Measurements from ENCODE around the gene MRI1.

MRI1 gene

GRCh38 chr19:13764101-13764807 lies at the start of gene MRI1:
MRI1 (plus strand) TSS chr19:13764522; CDS start chr19:13764589, 67 bp downstream.
- DNase-seq (ENCODE audit: insufficient read length, low spot score) (peak; percentile 63), FAIRE-seq (no peak)
- TF ChIP-seq POLR2A (IDR thresholded peaks at IDR 0.05; ENCODE audit: low read depth, low read length): peak; percentile 76

- FAIRE-seq (no peak), DNase-seq (ENCODE audit: insufficient read length, low spot score) (no peak)
- no peak for TF ChIP-seq POLR2A (IDR thresholded peaks at IDR 0.05; ENCODE audit: low read depth, low read length)
These were observed 47.1 kb upstream of the MRI1 start for GRCh38 chr19:13717194-13717643.

GRCh38 chr19:13718733-13719132 lies 45.6 kb upstream of the MRI1 start:
- no peak for TF ChIP-seq POLR2A (IDR thresholded peaks at IDR 0.05; ENCODE audit: low read depth, low read length)
- FAIRE-seq (no peak), DNase-seq (ENCODE audit: insufficient read length, low spot score) (no peak)

GRCh38 chr19:13722146-13722545 lies 42.2 kb upstream of the MRI1 start:
- no peak for FAIRE-seq
- no peak for TF ChIP-seq POLR2A (IDR thresholded peaks at IDR 0.05; ENCODE audit: low read depth, low read length)
- DNase-seq (ENCODE audit: insufficient read length, low spot score): no peak

DNA sequence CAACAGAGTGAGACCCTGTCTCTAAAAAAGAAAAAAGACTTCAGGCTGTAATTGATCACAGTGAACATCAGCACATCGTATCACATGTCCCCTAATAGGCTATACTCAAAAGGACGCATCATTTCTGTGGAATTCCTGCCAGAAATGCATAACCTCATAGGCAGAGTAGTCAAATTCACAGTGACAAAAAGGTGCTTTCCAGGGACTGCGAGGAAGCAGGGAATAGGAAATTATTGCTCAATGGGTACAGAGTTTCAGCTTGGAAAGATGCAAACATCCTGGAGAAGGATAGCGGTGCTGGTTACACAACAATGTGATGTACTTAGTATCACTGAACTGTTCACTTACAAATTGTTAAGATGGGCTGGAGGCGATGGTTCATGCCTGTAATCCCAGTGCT lies 41.1 kb upstream of the MRI1 start:
- FAIRE-seq (no peak), DNase-seq (ENCODE audit: insufficient read length, low spot score) (no peak)
- TF ChIP-seq POLR2A (IDR thresholded peaks at IDR 0.05; ENCODE audit: low read depth, low read length): no peak

- DNase-seq (ENCODE audit: insufficient read length, low spot score): no peak
- no peak for TF ChIP-seq POLR2A (IDR thresholded peaks at IDR 0.05; ENCODE audit: low read depth, low read length)
- FAIRE-seq: no peak
These were observed 38.0 kb upstream of the MRI1 start for GRCh38 chr19:13726323-13726722.

GRCh38 chr19:13727798-13728197 lies 36.5 kb upstream of the MRI1 start:
- TF ChIP-seq POLR2A (IDR thresholded peaks at IDR 0.05; ENCODE audit: low read depth, low read length): no peak
- DNase-seq (ENCODE audit: insufficient read length, low spot score): no peak
- no peak for FAIRE-seq

DNA sequence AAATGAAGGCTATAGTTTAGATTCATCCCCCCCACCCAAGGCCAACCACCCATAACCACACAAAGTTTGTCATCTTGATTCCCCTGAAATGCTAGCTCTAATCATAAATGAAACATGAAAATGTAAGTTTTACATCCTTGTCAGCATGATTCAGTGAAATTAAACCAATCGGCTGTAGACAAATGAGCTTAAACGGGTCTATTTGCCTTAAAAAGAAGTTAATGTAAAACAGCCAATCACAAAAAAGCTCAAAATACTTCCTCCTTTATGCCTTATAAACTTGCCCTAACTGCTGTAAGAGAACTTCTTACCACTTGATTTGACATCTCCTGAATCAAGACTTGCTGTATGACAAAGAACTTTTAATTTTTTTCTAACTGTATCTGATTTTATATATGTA lies 34.5 kb upstream of the MRI1 start:
- FAIRE-seq (no peak), DNase-seq (ENCODE audit: insufficient read length, low spot score) (no peak)
- no peak for TF ChIP-seq POLR2A (IDR thresholded peaks at IDR 0.05; ENCODE audit: low read depth, low read length)

DNA sequence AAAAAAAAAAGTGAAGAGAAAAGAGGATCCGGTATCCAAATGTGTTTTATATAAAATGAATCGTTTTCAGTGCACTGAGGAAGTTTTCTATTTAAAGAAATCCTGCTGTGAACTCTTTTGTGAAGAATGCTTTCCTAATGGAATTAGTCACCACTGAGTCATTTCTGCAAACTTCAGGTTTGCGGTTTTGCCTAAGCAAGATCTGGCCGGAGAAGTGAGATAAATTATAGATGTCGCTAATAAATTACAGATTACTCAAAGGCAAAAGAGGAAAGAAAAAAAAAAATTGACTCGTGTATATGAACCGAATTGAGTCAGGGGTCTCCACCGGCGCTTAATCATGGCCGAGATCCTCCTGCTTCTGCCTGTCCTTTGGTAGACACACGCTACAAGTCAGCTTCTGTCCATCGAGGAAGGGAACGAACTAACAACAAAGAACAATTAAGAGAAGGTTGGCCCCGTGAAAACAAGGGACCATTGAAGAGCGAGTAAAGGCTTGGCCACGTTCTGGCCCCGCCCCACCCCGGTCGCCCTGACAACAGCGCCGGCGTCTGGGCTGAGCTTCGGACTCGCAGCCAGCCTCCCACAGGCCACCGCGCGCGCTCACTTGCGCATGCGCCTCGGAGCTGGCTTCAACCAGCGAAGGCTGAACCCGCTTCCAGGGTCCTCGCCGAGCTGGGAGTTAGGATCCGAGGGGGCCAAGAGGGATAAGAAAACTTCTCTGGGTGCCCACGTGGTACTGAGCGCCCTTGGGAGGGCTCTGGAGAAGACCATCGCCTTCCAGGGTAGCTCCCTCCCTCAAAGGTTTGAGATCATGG lies 33.0 kb upstream of the MRI1 start:
- FAIRE-seq: peak; percentile 57
- peak; percentile 72 for TF ChIP-seq POLR2A (IDR thresholded peaks at IDR 0.05; ENCODE audit: low read depth, low read length)

GRCh38 chr19:13732337-13732736 lies 32.0 kb upstream of the MRI1 start:
- no peak for DNase-seq (ENCODE audit: insufficient read length, low spot score)
- no peak for TF ChIP-seq POLR2A (IDR thresholded peaks at IDR 0.05; ENCODE audit: low read depth, low read length)
- no peak for FAIRE-seq

More for the DNA sequence above, 33.0 kb upstream of the MRI1 start:
- DNase-seq (ENCODE audit: insufficient read length, low spot score): peak; percentile 90

DNA sequence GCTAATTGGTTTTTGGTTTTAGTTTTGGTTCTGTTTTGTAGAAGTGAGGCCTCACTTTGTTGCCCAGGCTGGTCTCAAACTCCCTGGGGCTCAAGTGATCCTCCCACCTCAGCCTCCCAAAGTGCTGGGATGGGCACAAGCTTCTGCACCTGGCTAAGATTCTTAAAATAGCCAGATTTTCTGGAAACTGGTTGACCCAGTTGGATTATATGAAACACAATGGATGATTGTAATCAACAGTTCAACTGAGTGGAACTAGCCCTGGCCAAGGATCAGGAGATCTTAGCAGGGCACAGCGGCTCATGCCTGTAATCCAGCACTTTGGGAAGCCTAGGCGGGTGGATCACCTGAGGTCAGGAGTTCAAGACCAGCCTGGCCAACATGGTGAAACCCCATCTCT lies 29.6 kb upstream of the MRI1 start:
- TF ChIP-seq POLR2A (IDR thresholded peaks at IDR 0.05; ENCODE audit: low read depth, low read length): no peak
- DNase-seq (ENCODE audit: insufficient read length, low spot score): no peak
- no peak for FAIRE-seq

DNA sequence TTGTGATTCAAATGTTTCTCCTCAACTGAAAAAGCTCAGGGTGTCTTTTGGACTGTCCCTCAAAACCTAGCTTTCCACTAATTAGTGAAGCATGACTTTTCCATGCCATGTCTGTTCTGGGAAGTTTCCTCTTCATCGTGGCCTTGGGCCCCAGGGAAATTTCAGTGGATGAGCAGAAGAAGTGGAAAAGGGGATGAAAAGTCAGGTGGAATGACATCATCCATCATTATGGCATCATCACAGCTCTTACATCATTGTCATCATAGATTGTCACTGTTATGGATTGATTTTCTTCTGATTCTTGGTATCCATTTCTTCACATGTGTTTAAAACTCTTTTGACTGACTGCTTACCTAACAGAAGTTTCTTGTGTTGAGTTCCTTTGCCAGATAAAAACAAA lies 26.2 kb upstream of the MRI1 start:
- FAIRE-seq (no peak), DNase-seq (ENCODE audit: insufficient read length, low spot score) (no peak)
- no peak for TF ChIP-seq POLR2A (IDR thresholded peaks at IDR 0.05; ENCODE audit: low read depth, low read length)

DNA sequence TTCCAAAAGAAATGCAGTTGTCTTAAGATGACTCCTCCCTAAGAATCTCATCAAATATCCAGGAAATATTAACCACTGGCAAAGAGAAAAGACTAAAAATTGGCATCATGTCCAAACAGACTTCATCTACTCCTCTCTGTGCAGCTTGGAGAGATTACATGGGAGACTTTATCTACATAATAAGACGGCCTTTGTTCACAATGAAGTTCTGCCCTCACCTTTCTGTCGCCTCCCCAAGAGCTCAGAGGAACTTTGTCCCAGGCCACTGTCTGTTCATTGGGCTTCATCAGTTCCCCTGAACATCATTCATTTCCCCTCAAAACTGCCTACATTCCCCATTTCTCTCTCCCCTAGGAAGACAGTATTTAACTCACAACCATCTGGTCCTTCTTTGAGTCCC lies 22.4 kb upstream of the MRI1 start:
- no peak for TF ChIP-seq POLR2A (IDR thresholded peaks at IDR 0.05; ENCODE audit: low read depth, low read length)

GRCh38 chr19:13742756-13743155 lies 21.6 kb upstream of the MRI1 start:
- DNase-seq (ENCODE audit: insufficient read length, low spot score) (no peak), FAIRE-seq (peak; percentile 86)
- TF ChIP-seq POLR2A (IDR thresholded peaks at IDR 0.05; ENCODE audit: low read depth, low read length): no peak

More for the DNA sequence above, 22.4 kb upstream of the MRI1 start:
- FAIRE-seq (no peak), DNase-seq (ENCODE audit: insufficient read length, low spot score) (no peak)

DNA sequence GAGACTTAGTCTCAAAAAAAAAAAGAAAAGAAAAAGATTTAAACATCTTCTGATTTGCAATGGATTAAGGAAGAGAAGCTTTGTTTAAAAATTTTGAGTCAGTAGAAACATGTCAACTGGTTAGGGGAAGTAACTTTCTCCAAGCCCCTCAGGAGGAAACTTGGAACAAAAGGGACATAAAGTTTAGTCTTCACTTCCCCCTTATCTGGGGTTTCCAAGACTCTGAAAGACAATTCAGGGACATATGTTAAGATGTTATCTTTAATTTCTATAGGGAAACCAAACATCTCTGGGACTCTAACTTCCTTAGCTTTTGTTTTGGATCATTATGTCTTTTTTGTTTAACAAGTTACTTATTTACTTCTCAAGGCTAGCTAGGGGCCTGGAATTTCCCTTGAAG lies 20.1 kb upstream of the MRI1 start:
- TF ChIP-seq POLR2A (IDR thresholded peaks at IDR 0.05; ENCODE audit: low read depth, low read length): no peak
- FAIRE-seq (no peak), DNase-seq (ENCODE audit: insufficient read length, low spot score) (no peak)
